Stomach (tissue), 4 donors: ENCODE data around the gene PPP4C.

Experiments
- CTCF ChIP-seq, 7 experiments: fragments of 450-650 bp in 4 of 7; fragments of 200-600 bp in 3 of 7; sonication (generic) in 3 of 7; IDR thresholded peaks; one replicate each; pipeline ENCODE4 v1.5.1; 2016 to 2019; ENCODE audit warnings: antibody characterized with exemption in 7 of 7, control low read depth in 2 of 7, mild to moderate bottlenecking in 1 of 7
- EP300 ChIP-seq: sonication (generic); formaldehyde crosslinking; IDR thresholded peaks from one replicate; pipeline ENCODE4 v1.6.1; 2017; ENCODE audit warnings: antibody characterized with exemption
- POLR2A ChIP-seq, 4 donors: fragments of 450-650 bp; IDR thresholded peaks; one replicate each; pipeline ENCODE4 v1.6.1; 2016; ENCODE audit warnings: antibody characterized with exemption in 4 of 4, control low read depth in 2 of 4, mild to moderate bottlenecking in 1 of 4, moderate library complexity in 1 of 4

DNA sequence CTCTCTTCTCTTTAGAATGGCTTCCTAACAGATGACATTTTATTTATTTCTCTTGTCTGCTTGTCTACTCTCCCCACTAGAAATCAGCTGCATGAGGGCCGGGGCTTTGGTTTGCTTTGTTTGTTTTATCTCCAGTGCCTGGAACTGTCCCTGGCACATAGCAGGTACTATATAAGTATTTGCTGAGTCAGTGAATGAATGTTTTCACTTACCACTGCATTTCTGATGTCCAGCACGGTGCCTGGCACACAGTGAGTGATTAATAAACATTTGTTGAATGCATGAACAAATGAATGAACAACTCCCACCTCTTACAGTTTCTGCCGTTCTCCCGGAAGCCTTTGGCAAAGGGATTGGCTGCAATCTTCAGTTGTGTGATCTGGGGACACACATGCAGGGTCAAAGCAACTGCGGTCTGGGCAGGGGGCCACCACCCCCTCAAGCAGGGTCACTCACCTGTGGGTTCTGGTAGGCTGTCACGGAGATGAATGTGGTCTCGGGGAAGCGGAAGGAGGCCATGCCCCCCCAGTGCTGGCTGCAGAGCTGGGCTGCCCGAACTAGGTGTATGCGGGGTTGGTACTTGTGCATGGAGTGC is 12.5 kb downstream of the PPP4C start:
- TF ChIP-seq POLR2A (IDR thresholded peaks at IDR 0.05) = no peak
- TF ChIP-seq CTCF (IDR thresholded peaks at IDR 0.05) = no peak
- TF ChIP-seq EP300 = no peak
